SK-N-SH (cell line): ENCODE measurements around the gene DNMT3A. TPM values are rescaled to one million over a fixed set of nuclear protein-coding genes. Genes with fewer than 3 reads are reported as not detected.

ENCODE experiments used
- CTCF ChIA-PET: fragments of 300-600, 350-600 bp; formaldehyde crosslinking; extraction: SDS; loops from one replicate; lab custom pipeline; 2021; lab: Yijun Ruan, JAX
- POLR2A ChIA-PET: fragments of 350-600 bp; sonication (Branson Sonifier 250); formaldehyde crosslinking; extraction: SDS; loops from one replicate; lab custom pipeline; 2020; ENCODE audit warnings: antibody characterized with exemption, inconsistent platforms; lab: Yijun Ruan, JAX
- DNase-seq: peaks from one replicate; pipeline ENCODE4 v3.0.0; 2012
- H2AFZ ChIP-seq: fragments of 200-600 bp; sonication (generic); 2 replicates; pipeline ENCODE4 v1.8.1; 2016; ENCODE audit warnings: antibody characterized with exemption, mild to moderate bottlenecking, low read depth
- H3F3A ChIP-seq: fragments of 200-600 bp; sonication (generic); replicated peaks from 2 replicates; pipeline ENCODE3; 2016; ENCODE audit warnings: antibody characterized with exemption, mild to moderate bottlenecking; ENCODE audit not compliant: insufficient read depth
- H3K27ac ChIP-seq, 2 experiments: fragments of 200-500 bp in 1 of 2; fragments of 200-600 bp in 1 of 2; sonication (Bioruptor generic) in 1 of 2; sonication (generic), shearing (Covaris generic) in 1 of 2; 2 replicates each; pipeline versions ENCODE4 v1.5.1 to v1.6.1; 2014 to 2016; ENCODE audit warnings: low read depth in 2 of 2, inconsistent platforms in 1 of 2, low read length in 1 of 2, mild to moderate bottlenecking in 1 of 2, mixed read lengths in 1 of 2
- H3K27me3 ChIP-seq: fragments of 200-600 bp; sonication (generic), shearing (Covaris generic); 2 replicates; pipeline ENCODE4 v1.6.1; 2016; ENCODE audit warnings: mixed run types; ENCODE audit not compliant: insufficient read depth
- H3K36me3 ChIP-seq, 2 experiments: fragments of 200-500 bp in 1 of 2; fragments of 200-600 bp in 1 of 2; sonication (Bioruptor generic) in 1 of 2; sonication (generic) in 1 of 2; replicated peaks in 1 of 2; 2 replicates each; pipeline versions ENCODE3 to v1.5.1; 2014 to 2016; ENCODE audit warnings: low read length in 1 of 2, mild to moderate bottlenecking in 1 of 2; ENCODE audit not compliant: insufficient read depth in 2 of 2, control insufficient read depth in 1 of 2
- H3K4me1 ChIP-seq, 2 experiments: fragments of 200-500 bp in 1 of 2; fragments of 200-600 bp in 1 of 2; sonication (Bioruptor generic) in 1 of 2; sonication (generic), shearing (Covaris generic) in 1 of 2; 2 replicates each; pipeline versions ENCODE4 v1.5.1 to v1.6.1; 2014 to 2016; ENCODE audit warnings: low read depth in 1 of 2, low read length in 1 of 2, mixed run types in 1 of 2; ENCODE audit not compliant: insufficient read depth in 2 of 2, control insufficient read depth in 1 of 2
- H3K4me2 ChIP-seq: fragments of 200-600 bp; sonication (generic), shearing (Covaris generic); 2 replicates; pipeline ENCODE4 v1.6.1; 2017; ENCODE audit warnings: mixed run types
- H3K4me3 ChIP-seq, 2 experiments: fragments of 200-500 bp in 1 of 2; fragments of 200-600 bp in 1 of 2; sonication (Bioruptor generic) in 1 of 2; sonication (generic), shearing (Covaris generic) in 1 of 2; 2 replicates each; pipeline versions ENCODE4 v1.5.1 to v1.8.1; 2014 to 2016; ENCODE audit warnings: low read depth in 2 of 2, inconsistent platforms in 1 of 2, low read length in 1 of 2, mild to moderate bottlenecking in 1 of 2, mixed read lengths in 1 of 2, moderate library complexity in 1 of 2
- H3K79me2 ChIP-seq: fragments of 200-600 bp; sonication (generic); 2 replicates; pipeline ENCODE4 v1.8.1; 2017; ENCODE audit warnings: mild to moderate bottlenecking; ENCODE audit not compliant: insufficient read depth
- H3K9ac ChIP-seq: fragments of 200-600 bp; sonication (generic); 2 replicates; pipeline ENCODE4 v1.6.1; 2017; ENCODE audit warnings: mixed run types
- H3K9me2 ChIP-seq: fragments of 200-600 bp; sonication (generic); 2 replicates; pipeline ENCODE4 v1.6.1; 2017; ENCODE audit warnings: mixed run types
- H3K9me3 ChIP-seq: fragments of 200-600 bp; sonication (generic); 2 replicates; pipeline ENCODE4 v1.6.1; 2017; ENCODE audit warnings: mixed run types, mild to moderate bottlenecking, moderate library complexity
- H4K20me1 ChIP-seq: fragments of 200-600 bp; sonication (generic); 2 replicates; pipeline ENCODE4 v1.6.1; 2017; ENCODE audit warnings: mild to moderate bottlenecking, mixed run types; ENCODE audit not compliant: insufficient read depth
- CHD2 ChIP-seq: fragments of 150-350 bp; IDR thresholded peaks from 2 replicates; pipeline ENCODE4 v1.6.1; 2018; ENCODE audit warnings: low read length; ENCODE audit not compliant: partially characterized antibody
- ELF1 ChIP-seq: IDR thresholded peaks from 2 replicates; pipeline ENCODE4 v1.4.0; 2012
- EP300 ChIP-seq, 2 experiments: IDR thresholded peaks; 2 replicates each; pipeline versions ENCODE4 v1.4.0 to v1.6.1; 2012; ENCODE audit warnings: borderline replicate concordance in 1 of 2, low read depth in 1 of 2, low read length in 1 of 2
- FOSL2 ChIP-seq: IDR thresholded peaks from 2 replicates; pipeline ENCODE4 v1.4.0; 2012; ENCODE audit warnings: low read depth, mild to moderate bottlenecking, moderate library complexity, borderline replicate concordance
- FOXM1 ChIP-seq: IDR thresholded peaks from 2 replicates; pipeline ENCODE4 v1.4.0; 2012; ENCODE audit warnings: low read depth, mild to moderate bottlenecking
- GATA2 ChIP-seq: sonication (generic); formaldehyde crosslinking; IDR thresholded peaks from 2 replicates; pipeline ENCODE4 v1.5.0; 2020; ENCODE audit warnings: mild to moderate bottlenecking, missing genetic modification reagents
- NFIC ChIP-seq: IDR thresholded peaks from 2 replicates; pipeline ENCODE4 v1.4.0; 2012; ENCODE audit warnings: borderline replicate concordance
- NRF1 ChIP-seq: IDR thresholded peaks from 2 replicates; pipeline ENCODE4 v1.6.1; 2012; ENCODE audit warnings: low read depth, mild to moderate bottlenecking, low read length
- POLR2AphosphoS5 ChIP-seq: IDR thresholded peaks from 2 replicates; pipeline ENCODE4 v1.6.1; 2012; ENCODE audit warnings: low read depth, low read length
- RAD21 ChIP-seq: IDR thresholded peaks from 2 replicates; pipeline ENCODE4 v1.6.1; 2012; ENCODE audit warnings: mild to moderate bottlenecking, low read length
- SIN3A ChIP-seq: IDR thresholded peaks from 2 replicates; pipeline ENCODE4 v1.6.1; 2012; ENCODE audit warnings: low read depth, mild to moderate bottlenecking, low read length, moderate library complexity, borderline replicate concordance
- SMC3 ChIP-seq: IDR thresholded peaks from 2 replicates; pipeline ENCODE4 v1.6.1; 2012; ENCODE audit warnings: low read depth, low read length, improper control_type of control experiment
- TAF1 ChIP-seq: IDR thresholded peaks from 2 replicates; pipeline ENCODE4 v1.6.1; 2012; ENCODE audit warnings: low read depth, mild to moderate bottlenecking, low read length, moderate library complexity, borderline replicate concordance
- TCF12 ChIP-seq: IDR thresholded peaks from 2 replicates; pipeline ENCODE4 v1.4.0; 2012
- YY1 ChIP-seq: IDR thresholded peaks from 2 replicates; pipeline ENCODE4 v1.4.0; 2012; ENCODE audit warnings: low read depth, mild to moderate bottlenecking
- ZBTB33 ChIP-seq: IDR thresholded peaks from 2 replicates; pipeline ENCODE4 v1.4.0; 2012; ENCODE audit warnings: low read depth, borderline replicate concordance
- WGBS: methylation state at CpG from one replicate; pipeline ENCODE4 v1.1.6; 2017; ENCODE audit warnings: low lambda C conversion rate; 5-methylcytosine and 5-hydroxymethylcytosine counted together
- polyA plus RNA-seq, 3 experiments: library from polyadenylated mRNA; depleted of rRNA; stranded (reverse); fragments of >200 nt; gene quantifications; 2 replicates each; pipeline ENCODE4 v1.2.3, GENCODE V29; 2012
- TF ChIP-seq, protein P1 (sequence below): IDR thresholded peaks from 2 replicates; pipeline ENCODE4 v1.4.0; 2012; ENCODE audit warnings: low read depth, borderline replicate concordance
- TF ChIP-seq, protein P2 (sequence below): fragments of 150-350 bp; IDR thresholded peaks from 2 replicates; pipeline ENCODE4 v1.6.1; 2016; ENCODE audit warnings: mild to moderate bottlenecking, low read depth, low read length

Gene DNMT3A
- polyA plus RNA-seq, 1 of the 3 experiments (the other 2 are of a cell fraction) = 5.6 TPM

DNA sequence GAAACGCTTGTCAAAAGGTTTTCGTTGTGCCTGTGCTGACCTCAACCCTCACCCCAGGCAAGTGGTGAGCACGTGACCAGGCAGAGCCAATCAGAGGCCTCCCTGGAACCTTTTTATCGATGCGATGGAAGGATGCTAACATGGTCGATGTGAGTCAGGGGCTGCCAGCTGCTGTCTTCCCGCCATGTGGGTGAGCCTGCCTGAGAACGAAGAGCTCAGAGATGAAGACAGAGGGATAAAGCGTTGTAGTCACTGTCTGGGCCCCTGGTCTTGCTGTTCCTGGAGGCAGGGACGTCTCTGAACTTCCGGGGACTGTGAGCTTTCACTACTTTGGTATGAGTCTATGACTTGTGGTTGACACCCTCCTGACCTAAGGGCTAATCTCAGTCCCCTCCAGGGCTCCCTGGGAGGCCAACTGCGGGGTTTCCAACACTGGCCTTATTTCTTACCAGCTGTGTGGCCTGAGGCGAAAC lies 18.6 kb downstream of the DNMT3A start:
- H2AFZ ChIP-seq = no peak overlapping the region
- H3K4me3 ChIP-seq = no peak overlapping the region
- no peaks in the 10 kb centered on the region for H3K9me2 ChIP-seq
- TF ChIP-seq FOXM1 (no peak), YY1 (no peak), SMC3 (no peak), NFIC (no peak), GATA2 (CRISPR knock-in tag) (no peak)
- TF ChIP-seq, protein P1, sequence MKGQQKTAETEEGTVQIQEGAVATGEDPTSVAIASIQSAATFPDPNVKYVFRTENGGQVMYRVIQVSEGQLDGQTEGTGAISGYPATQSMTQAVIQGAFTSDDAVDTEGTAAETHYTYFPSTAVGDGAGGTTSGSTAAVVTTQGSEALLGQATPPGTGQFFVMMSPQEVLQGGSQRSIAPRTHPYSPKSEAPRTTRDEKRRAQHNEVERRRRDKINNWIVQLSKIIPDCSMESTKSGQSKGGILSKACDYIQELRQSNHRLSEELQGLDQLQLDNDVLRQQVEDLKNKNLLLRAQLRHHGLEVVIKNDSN = no peak
- TF ChIP-seq, all 33 proteins: peak for 0
- no peak for DNase-seq
- Histone ChIP-seq H3K4me1 (peaks cover 10 to 27% of the 10 kb centered on the region in 2 experiments; a peak in 2 of 4 replicates), H4K20me1 (peaks cover 26% of the 10 kb centered on the region; the same call in 1 of the 2 replicates), H3K27me3 (no peaks in the 10 kb centered on the region), H3K9me3 (peaks cover 8% of the 10 kb centered on the region; the same call in 1 of the 2 replicates), H3K79me2 (peaks cover 5% of the 10 kb centered on the region; the same call in 1 of the 2 replicates), H3K9ac (no peak overlapping the region), H3F3A (no peaks in the 10 kb centered on the region), H3K4me2 (no peak overlapping the region), H3K27ac (no peak overlapping the region; a peak in 1 of 4 replicates), H3K36me3 (peaks cover 0 to 13% of the 10 kb centered on the region in 2 experiments)
- CTCF ChIA-PET = interaction anchor here (1.0 to 3.0 kb wide), 7 partner anchors 7 to 126 kb away, joined by 3 to 22 read pairs (median 3); no protein-coding TSS in a partner anchor
- POLR2A ChIA-PET = interaction anchor here (1.6 to 2.2 kb wide), 2 partner anchors 8 kb away, joined by 3 to 10 read pairs; no protein-coding TSS in a partner anchor
- 92% methylated on average over 13 of the region's 13 CpGs for WGBS

GRCh38 chr2:25322312-25322711 lies 19.4 kb downstream of the DNMT3A start:
- Histone ChIP-seq H3F3A (no peaks in the 10 kb centered on the region), H3K79me2 (peaks cover 7% of the 10 kb centered on the region; the same call in 1 of the 2 replicates), H3K36me3 (peaks cover 0 to 9% of the 10 kb centered on the region in 2 experiments), H3K4me3 (no peak overlapping the region), H3K4me1 (peaks cover 10 to 27% of the 10 kb centered on the region in 2 experiments; a peak in 2 of 4 replicates), H3K27me3 (no peaks in the 10 kb centered on the region), H3K9me2 (no peaks in the 10 kb centered on the region), H3K9me3 (peaks cover 8% of the 10 kb centered on the region; the same call in 1 of the 2 replicates), H3K27ac (no peak overlapping the region; a peak in 1 of 4 replicates), H3K9ac (no peak overlapping the region), H3K4me2 (no peak overlapping the region), H2AFZ (no peak overlapping the region), H4K20me1 (peaks cover 26% of the 10 kb centered on the region; the same call in 1 of the 2 replicates)
- TF ChIP-seq TCF12 (no peak), CHD2 (no peak), SMC3 (no peak), TAF1 (no peak), SIN3A (no peak), ELF1 (no peak), POLR2AphosphoS5 (no peak), ZBTB33 (no peak), RAD21 (no peak), FOSL2 (no peak), NFIC (no peak), EP300 (IDR thresholded peaks at IDR 0.05; ENCODE audit: borderline replicate concordance in 1 of 2, low read depth in 1 of 2, low read length in 1 of 2) (no peak), NRF1 (no peak)
- TF ChIP-seq, protein P1 = no peak
- TF ChIP-seq, protein P2, sequence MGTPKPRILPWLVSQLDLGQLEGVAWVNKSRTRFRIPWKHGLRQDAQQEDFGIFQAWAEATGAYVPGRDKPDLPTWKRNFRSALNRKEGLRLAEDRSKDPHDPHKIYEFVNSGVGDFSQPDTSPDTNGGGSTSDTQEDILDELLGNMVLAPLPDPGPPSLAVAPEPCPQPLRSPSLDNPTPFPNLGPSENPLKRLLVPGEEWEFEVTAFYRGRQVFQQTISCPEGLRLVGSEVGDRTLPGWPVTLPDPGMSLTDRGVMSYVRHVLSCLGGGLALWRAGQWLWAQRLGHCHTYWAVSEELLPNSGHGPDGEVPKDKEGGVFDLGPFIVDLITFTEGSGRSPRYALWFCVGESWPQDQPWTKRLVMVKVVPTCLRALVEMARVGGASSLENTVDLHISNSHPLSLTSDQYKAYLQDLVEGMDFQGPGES = no peak
- POLR2A ChIA-PET = no interaction called here
- WGBS = 93% methylated on average over 9 of the region's 9 CpGs
- CTCF ChIA-PET = interaction anchor here (1.1 to 3.0 kb wide), 3 partner anchors 13 to 125 kb away, joined by 3 to 22 read pairs (median 4); no protein-coding TSS in a partner anchor
- no peak for DNase-seq
